ENCODE data around the gene CD1D. TPM values are rescaled to one million over a fixed set of nuclear protein-coding genes. Genes with fewer than 3 reads are reported as not detected.

CD1D gene
- total RNA-seq, 1 donor from 2014 or later: 0.49 TPM

GRCh38 chr1:158185770-158186169 is 5.1 kb downstream of the CD1D start:
- intact Hi-C loops (cut with DNase I): no loop called here
- no peak for DNase-seq (ENCODE audit: extremely low spot score in 2 of 2)
- H3K27ac ChIP-seq: no peak overlapping the region
- H3K27me3 ChIP-seq: no peaks in the 10 kb centered on the region
- no peak overlapping the region for H3K4me3 ChIP-seq
- H3K4me1 ChIP-seq: peaks cover 10% of the 10 kb centered on the region
- no peaks in the 10 kb centered on the region for H3K36me3 ChIP-seq
- TF ChIP-seq POLR2A (IDR thresholded peaks at IDR 0.05): no peak
- TF ChIP-seq CTCF (IDR thresholded peaks at IDR 0.05): no peak
- TF ChIP-seq POLR2AphosphoS5 (IDR thresholded peaks at IDR 0.05; ENCODE audit: insufficient read depth in 1 of 2, low read depth in 1 of 2): no peak
- H3K9me3 ChIP-seq: no peaks in the 10 kb centered on the region

GRCh38 chr1:158186180-158186579 is 5.5 kb downstream of the CD1D start:
- intact Hi-C loops (cut with DNase I): no loop called here
- no peak overlapping the region for H3K4me3 ChIP-seq
- no peaks in the 10 kb centered on the region for H3K9me3 ChIP-seq
- DNase-seq (ENCODE audit: extremely low spot score in 2 of 2): no peak
- no peaks in the 10 kb centered on the region for H3K27me3 ChIP-seq
- H3K27ac ChIP-seq: no peak overlapping the region
- TF ChIP-seq CTCF (IDR thresholded peaks at IDR 0.05): no peak
- TF ChIP-seq POLR2AphosphoS5 (IDR thresholded peaks at IDR 0.05; ENCODE audit: insufficient read depth in 1 of 2, low read depth in 1 of 2): no peak
- TF ChIP-seq POLR2A (IDR thresholded peaks at IDR 0.05): no peak
- H3K4me1 ChIP-seq: peaks cover 6% of the 10 kb centered on the region
- no peaks in the 10 kb centered on the region for H3K36me3 ChIP-seq

GRCh38 chr1:158188611-158189010 is 7.9 kb downstream of the CD1D start:
- TF ChIP-seq POLR2A (IDR thresholded peaks at IDR 0.05): no peak
- no peak for TF ChIP-seq CTCF (IDR thresholded peaks at IDR 0.05)
- no peak for TF ChIP-seq POLR2AphosphoS5 (IDR thresholded peaks at IDR 0.05; ENCODE audit: insufficient read depth in 1 of 2, low read depth in 1 of 2)
- no peak for DNase-seq (ENCODE audit: extremely low spot score in 2 of 2)

GRCh38 chr1:158189624-158190023 is 8.9 kb downstream of the CD1D start:
- no peaks in the 10 kb centered on the region for H3K9me3 ChIP-seq
- no peaks in the 10 kb centered on the region for H3K36me3 ChIP-seq
- H3K27ac ChIP-seq: no peak overlapping the region
- intact Hi-C loops (cut with DNase I): no loop called here
- TF ChIP-seq POLR2A (IDR thresholded peaks at IDR 0.05) (no peak), POLR2AphosphoS5 (IDR thresholded peaks at IDR 0.05; ENCODE audit: insufficient read depth in 1 of 2, low read depth in 1 of 2) (no peak), CTCF (IDR thresholded peaks at IDR 0.05) (no peak)
- DNase-seq (ENCODE audit: extremely low spot score in 2 of 2): no peak
- H3K27me3 ChIP-seq: no peaks in the 10 kb centered on the region
- H3K4me3 ChIP-seq: no peak overlapping the region
- no peaks in the 10 kb centered on the region for H3K4me1 ChIP-seq

More at GRCh38 chr1:158188611-158189010, 7.9 kb downstream of the CD1D start:
- H3K4me1 ChIP-seq: no peaks in the 10 kb centered on the region
- no peaks in the 10 kb centered on the region for H3K27me3 ChIP-seq
- no peak overlapping the region for H3K27ac ChIP-seq
- H3K36me3 ChIP-seq: no peaks in the 10 kb centered on the region
- no peak overlapping the region for H3K4me3 ChIP-seq
- intact Hi-C loops (cut with DNase I): no loop called here
- H3K9me3 ChIP-seq: no peaks in the 10 kb centered on the region

GRCh38 chr1:158191299-158191698 is 10.6 kb downstream of the CD1D start:
- no peaks in the 10 kb centered on the region for H3K4me1 ChIP-seq
- H3K4me3 ChIP-seq: no peak overlapping the region
- TF ChIP-seq CTCF (IDR thresholded peaks at IDR 0.05): no peak
- TF ChIP-seq POLR2A (IDR thresholded peaks at IDR 0.05): no peak
- H3K9me3 ChIP-seq: no peaks in the 10 kb centered on the region
- intact Hi-C loops (cut with DNase I): no loop called here
- H3K27ac ChIP-seq: no peak overlapping the region
- H3K36me3 ChIP-seq: no peaks in the 10 kb centered on the region
- H3K27me3 ChIP-seq: no peaks in the 10 kb centered on the region
- no peak for DNase-seq (ENCODE audit: extremely low spot score in 2 of 2)
